A549 (cell line): ENCODE results near the gene PDE4D. TPM values are rescaled to one million over a fixed set of nuclear protein-coding genes. Genes with fewer than 3 reads are reported as not detected.

Experiments used
- ATAC-seq, 2 experiments: fragments of 200-7000 bp in 1 of 2; fragments of >200 bp in 1 of 2; cut with Nextera tagmentation in 1 of 2; cut with Tn5 transposase in 1 of 2; 3 replicates each; pipeline versions ENCODE4 v1.8.0 to v1.9.1; 2018 to 2020; ENCODE audit warnings: mild to moderate bottlenecking in 1 of 2, moderate library complexity in 1 of 2
- CTCF ChIA-PET: fragments of 300-600 bp; sonication (Branson Sonifier 250); formaldehyde crosslinking; extraction: SDS; loops from one replicate; lab custom pipeline; 2021; ENCODE audit warnings: antibody characterized with exemption, inconsistent platforms; lab: Yijun Ruan, JAX
- POLR2A ChIA-PET: fragments of 350-600 bp; formaldehyde crosslinking; extraction: SDS; loops from one replicate; lab custom pipeline; 2021; ENCODE audit warnings: antibody characterized with exemption, inconsistent platforms; lab: Yijun Ruan, JAX
- DNase-seq, 2 experiments: peaks; one replicate each; pipeline versions ENCODE4 v3.0.0 to v3.0.0-alpha.2; 2011 to 2016; ENCODE audit warnings: low read depth in 1 of 2, low spot score in 1 of 2
- FAIRE-seq: peaks from 2 replicates; lab custom pipeline; 2011; peaks lifted over from hg19 to GRCh38; lab: Jason Lieb, UNC
- H3K27ac ChIP-seq, 2 experiments: fragments of >200 bp; sonication (Bioruptor Twin); formaldehyde crosslinking; 3 replicates each; pipeline ENCODE4 v1.5.1; 2016 to 2017
- H3K4me1 ChIP-seq: fragments of >200 bp; sonication (Bioruptor Twin); formaldehyde crosslinking; 3 replicates; pipeline ENCODE4 v1.6.1; 2016
- H3K4me2 ChIP-seq: fragments of >200 bp; sonication (Bioruptor Twin); formaldehyde crosslinking; 3 replicates; pipeline ENCODE4 v1.6.1; 2016
- H3K4me3 ChIP-seq: fragments of >200 bp; sonication (Bioruptor Twin); formaldehyde crosslinking; 3 replicates; pipeline ENCODE4 v1.5.1; 2016
- H3K9me3 ChIP-seq: fragments of >200 bp; sonication (Bioruptor Twin); formaldehyde crosslinking; 3 replicates; pipeline ENCODE4 v1.6.1; 2016
- CBX8 ChIP-seq: fragments of 200-600 bp; sonication (generic); IDR thresholded peaks from 2 replicates; pipeline ENCODE4 v1.6.1; 2016
- EHF ChIP-seq: fragments of 250-450 bp; sonication (Bioruptor Pico); IDR thresholded peaks from 2 replicates; pipeline ENCODE4 v1.5.0; 2020; ENCODE audit warnings: mild to moderate bottlenecking
- EHMT2 ChIP-seq: fragments of 200-600 bp; sonication (generic); IDR thresholded peaks from 2 replicates; pipeline ENCODE4 v1.6.1; 2016; ENCODE audit warnings: antibody characterized with exemption, low read depth, mild to moderate bottlenecking, moderate library complexity
- EP300 ChIP-seq, 2 experiments: fragments of >200 bp; sonication (Bioruptor Twin); formaldehyde crosslinking; IDR thresholded peaks; 2 replicates in 1 of 2; 3 replicates in 1 of 2; pipeline ENCODE4 v1.6.1; 2016 to 2017
- HOXA7 ChIP-seq: fragments of 250-450 bp; sonication (Bioruptor Pico); IDR thresholded peaks from 2 replicates; pipeline ENCODE4 v1.5.0; 2020; ENCODE audit warnings: mild to moderate bottlenecking, moderate library complexity
- JUN ChIP-seq, 2 experiments: fragments of >200 bp; sonication (Bioruptor Twin); formaldehyde crosslinking; IDR thresholded peaks; 2 replicates in 1 of 2; 3 replicates in 1 of 2; pipeline ENCODE4 v1.6.1; 2016 to 2017
- KDM5A ChIP-seq: fragments of 200-600 bp; sonication (generic); IDR thresholded peaks from 2 replicates; pipeline ENCODE4 v1.6.1; 2016; ENCODE audit warnings: antibody characterized with exemption, mild to moderate bottlenecking
- POLR2AphosphoS2 ChIP-seq: conservative IDR thresholded peaks from 2 replicates; pipeline ENCODE4 v1.6.1; 2012; ENCODE audit warnings: low read length, improper control_type of control experiment, inconsistent platforms
- RARB ChIP-seq: fragments of 250-450 bp; sonication (Bioruptor Pico); IDR thresholded peaks from 2 replicates; pipeline ENCODE4 v1.8.0; 2021; ENCODE audit warnings: mild to moderate bottlenecking, moderate library complexity
- RCOR1 ChIP-seq: fragments of 150-350 bp; IDR thresholded peaks from 2 replicates; pipeline ENCODE4 v1.6.1; 2014; ENCODE audit warnings: antibody characterized with exemption, low read length, low read depth
- RNF2 ChIP-seq: fragments of 200-600 bp; sonication (generic); IDR thresholded peaks from 2 replicates; pipeline ENCODE4 v1.6.1; 2016; ENCODE audit warnings: low read depth, mild to moderate bottlenecking, antibody characterized with exemption, moderate library complexity, borderline replicate concordance
- TFCP2L1 ChIP-seq: fragments of 250-450 bp; sonication (Bioruptor Pico); IDR thresholded peaks from 2 replicates; pipeline ENCODE4 v1.5.0; 2021; ENCODE audit warnings: mild to moderate bottlenecking
- ZFP36 ChIP-seq: fragments of 450-650 bp; IDR thresholded peaks from 2 replicates; pipeline ENCODE4 v1.6.1; 2014; ENCODE audit warnings: borderline replicate concordance; ENCODE audit not compliant: partially characterized antibody
- ZSCAN20 ChIP-seq: fragments of 250-450 bp; sonication (Bioruptor Pico); IDR thresholded peaks from 2 replicates; pipeline ENCODE4 v1.8.0; 2022; ENCODE audit warnings: mild to moderate bottlenecking, moderate library complexity
- WGBS: methylation state at CpG from one replicate; pipeline ENCODE4 v1.1.6; 2017; ENCODE audit errors: missing lambda C conversion rate; 5-methylcytosine and 5-hydroxymethylcytosine counted together
- polyA plus RNA-seq, 4 experiments: library from polyadenylated mRNA; depleted of rRNA in 3 of 4; stranded (reverse); fragments of >200 nt; fragmentation: RNase III in 1 of 4; extraction: RNeasy Plus Mini Kit Qiagen cat#74134 plus additional on column Dnase treatment in 1 of 4; gene quantifications; 2 replicates in 3 of 4; 3 replicates in 1 of 4; pipeline ENCODE4 v1.2.3, GENCODE V29; 2011 to 2017

PDE4D gene
- polyA plus RNA-seq, 2 of the 4 experiments (the other 2 are of a cell fraction): 74.0 to 213 TPM

DNA sequence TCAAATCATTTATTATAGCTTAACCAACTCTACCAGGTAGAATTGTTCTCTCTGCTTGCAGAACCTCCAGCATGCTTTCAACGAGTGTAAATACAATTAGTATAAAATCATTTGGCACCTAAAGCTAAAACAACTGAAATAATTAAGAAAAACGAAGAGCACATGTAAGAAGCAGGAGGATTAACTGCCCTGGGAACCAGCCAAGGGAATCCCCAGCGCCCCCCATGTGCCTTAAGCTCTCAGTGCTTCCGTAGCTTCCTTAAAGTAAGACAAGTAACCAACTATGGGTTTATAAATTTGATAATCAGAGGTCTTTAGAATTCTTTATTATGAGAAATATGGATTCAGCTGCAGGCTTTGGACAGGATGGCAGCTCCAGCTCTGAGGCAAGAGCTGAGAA is 908.2 kb downstream of the PDE4D start:
- no peak overlapping the region for H3K4me3 ChIP-seq
- FAIRE-seq (no peak), DNase-seq (no peak), ATAC-seq (no peak)
- H3K9me3 ChIP-seq: no peaks in the 10 kb centered on the region
- ChIA-PET CTCF (interaction anchor here (1.1 to 3.4 kb wide), 5 partner anchors 17 to 110 kb away, joined by 3 to 21 read pairs (median 4); no protein-coding TSS in a partner anchor), POLR2A (interaction anchor here (0.7 to 1.6 kb wide), 5 partner anchors 8 to 70 kb away, joined by 3 to 5 read pairs (median 3); no protein-coding TSS in a partner anchor)
- peak overlapping the region; percentile 61 to 67 for H3K27ac ChIP-seq
- H3K4me1 ChIP-seq: peaks cover 100% of the 10 kb centered on the region
- H3K4me2 ChIP-seq: peak overlapping the region; percentile 60
- 62% methylated on average over 4 of the region's 4 CpGs for WGBS
- 0 out of 2 replicates have a peak, but pooled peaks have one; percentile 59 for TF ChIP-seq HOXA7 (CRISPR knock-in tag)
- TF ChIP-seq RNF2: no peak

DNA sequence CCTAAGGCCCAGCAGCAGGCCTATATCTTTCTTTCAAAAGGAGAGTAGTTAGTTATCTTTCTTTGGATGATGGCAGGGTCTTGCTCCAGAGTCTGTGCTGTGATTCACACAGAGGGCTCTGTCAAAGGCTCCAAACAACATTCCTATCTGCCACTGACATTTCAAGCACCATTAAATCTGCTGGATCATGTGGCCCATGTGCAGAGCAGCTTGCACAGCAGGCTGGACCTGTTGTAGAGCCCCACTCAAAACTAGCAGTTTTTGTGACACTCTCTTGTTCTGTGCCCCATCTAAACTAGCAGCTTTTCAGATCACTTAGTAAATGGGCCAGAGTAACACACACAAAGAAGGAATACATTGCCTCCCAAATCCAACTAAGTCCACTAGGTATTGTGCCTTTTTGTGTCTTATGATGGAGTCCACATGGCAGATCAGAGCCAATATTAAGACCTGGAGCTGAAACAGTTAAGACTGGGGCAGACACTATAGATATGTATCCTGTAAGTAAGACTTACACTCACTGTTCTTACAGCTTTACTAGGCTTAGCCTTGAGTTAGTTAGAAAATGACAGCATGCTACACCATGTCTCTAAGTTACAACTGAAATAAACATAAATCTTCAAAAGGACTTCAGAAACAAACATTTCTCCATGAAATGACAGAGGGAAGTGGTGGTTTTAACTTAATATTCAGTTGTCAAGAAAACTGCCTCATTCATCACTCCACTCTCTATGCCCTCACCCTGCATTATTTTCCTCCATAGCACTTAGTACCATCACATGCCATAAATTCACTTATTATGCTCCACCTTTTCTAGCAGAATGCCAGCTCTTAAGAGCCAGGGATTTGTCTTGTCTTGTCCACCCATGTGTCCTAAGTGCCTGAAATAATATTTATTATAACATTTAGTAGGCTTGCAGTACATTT is 909.7 kb downstream of the PDE4D start:
- no peak for DNase-seq
- Histone ChIP-seq H3K4me2 (no peak overlapping the region; the same call in 2 of the 3 replicates), H3K4me1 (peaks cover 100% of the 10 kb centered on the region), H3K9me3 (no peaks in the 10 kb centered on the region), H3K4me3 (no peak overlapping the region), H3K27ac (peak overlapping the region; percentile 9 to 64; a peak in 4 of 6 replicates)
- peak; percentile 7 for FAIRE-seq
- ChIA-PET POLR2A (interaction anchor here (1.6 kb wide), 2 partner anchors 8 to 51 kb away, joined by 3 to 5 read pairs; no protein-coding TSS in a partner anchor), CTCF (interaction anchor here (1.1 to 3.4 kb wide), 3 partner anchors 18 to 97 kb away, joined by 3 to 21 read pairs (median 17); no protein-coding TSS in a partner anchor)
- TF ChIP-seq JUN (IDR thresholded peaks at IDR 0.05) (0 out of 5 replicates have a peak, but pooled peaks of 1 of the 2 experiments have one; percentile 13), ZFP36 (no peak)
- ATAC-seq: peak in 1 of 2 experiments; percentile 4; a peak in 3 of 6 replicates

DNA sequence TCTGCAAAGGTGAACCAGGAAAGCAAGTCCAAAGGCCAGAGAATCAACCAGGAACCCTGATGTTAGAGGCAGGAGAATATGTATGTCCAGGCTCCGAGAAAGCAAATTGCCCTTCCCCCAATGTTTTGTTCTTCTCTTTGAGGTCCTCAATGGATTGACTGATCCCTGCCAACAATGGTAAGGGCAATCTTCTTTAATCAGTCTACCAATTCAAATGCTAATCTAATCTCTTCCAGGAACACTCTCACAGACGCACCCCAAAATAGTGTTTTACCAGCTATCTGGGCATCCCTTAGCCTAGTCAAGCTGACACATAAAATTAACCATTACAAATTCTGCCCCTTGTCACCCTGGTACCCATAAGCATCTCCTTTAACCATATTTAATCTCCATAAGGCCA is 912.6 kb downstream of the PDE4D start:
- FAIRE-seq (no peak), DNase-seq (no peak), ATAC-seq (no peak)
- no peaks in the 10 kb centered on the region for H3K9me3 ChIP-seq
- TF ChIP-seq HOXA7 (CRISPR knock-in tag) (0 out of 2 replicates have a peak, but pooled peaks have one; percentile 62), EP300 (IDR thresholded peaks at IDR 0.05) (no peak), KDM5A (no peak), TFCP2L1 (CRISPR knock-in tag) (peak; percentile 54), EHMT2 (no peak), POLR2AphosphoS2 (peak; percentile 61; the same call in 1 of the 2 replicates)
- H3K4me2 ChIP-seq: peak overlapping the region; percentile 31; the same call in 2 of the 3 replicates
- ChIA-PET CTCF (interaction anchor here (1.4 to 3.4 kb wide), 2 partner anchors 94 to 193 kb away, joined by 4 to 17 read pairs; no protein-coding TSS in a partner anchor), POLR2A (no interaction called here)
- WGBS: 95% methylated on average over 2 of the region's 2 CpGs
- no peak overlapping the region for H3K4me3 ChIP-seq
- peaks cover 99% of the 10 kb centered on the region for H3K4me1 ChIP-seq
- peak overlapping the region in 1 of 2 experiments; percentile 14; a peak in 2 of 6 replicates for H3K27ac ChIP-seq

DNA sequence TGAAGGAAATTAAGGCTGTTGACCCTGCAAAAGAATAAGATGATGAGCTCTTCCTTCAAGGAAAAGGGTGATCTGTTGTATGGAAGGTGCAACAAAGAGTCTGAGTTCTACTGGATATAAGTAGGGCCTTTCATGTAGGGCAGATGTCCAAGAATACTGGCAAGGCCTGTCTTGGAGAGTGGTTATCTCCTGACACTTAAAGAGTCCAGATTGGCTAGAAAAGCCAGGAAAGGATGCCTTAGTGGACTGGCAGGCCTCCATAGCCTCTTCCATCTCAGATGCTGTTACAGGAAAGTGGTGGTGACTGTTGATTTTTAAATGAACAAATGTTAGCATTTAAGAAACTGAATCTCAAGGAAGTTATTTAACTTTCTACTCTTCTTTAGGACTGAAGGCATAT is 914.4 kb downstream of the PDE4D start:
- DNase-seq: no peak
- FAIRE-seq: peak; percentile 32
- Histone ChIP-seq H3K4me2 (0 out of 3 replicates have a peak overlapping the region, but pooled peaks have one; percentile 3), H3K27ac (peak overlapping the region; percentile 5 to 39; a peak in 3 of 6 replicates), H3K4me3 (no peak overlapping the region), H3K9me3 (no peaks in the 10 kb centered on the region), H3K4me1 (peaks cover 99% of the 10 kb centered on the region)
- ChIA-PET CTCF (interaction anchor here (0.7 to 1.4 kb wide), 3 partner anchors 50 to 482 kb away, joined by 3 to 5 read pairs (median 3); no protein-coding TSS in a partner anchor), POLR2A (interaction anchor here (1.4 kb wide), 1 partner anchor 88 kb away, joined by 6 read pairs; no protein-coding TSS in a partner anchor)
- ATAC-seq: peak in 1 of 2 experiments; percentile 3; a peak in 2 of 6 replicates
- no peak for TF ChIP-seq CBX8
- peak; percentile 38; the same call in 1 of the 2 replicates for TF ChIP-seq TFCP2L1 (CRISPR knock-in tag)
- TF ChIP-seq JUN (IDR thresholded peaks at IDR 0.05): 0 out of 5 replicates have a peak, but pooled peaks of 1 of the 2 experiments have one; percentile 21

GRCh38 chr5:58974601-58975000 is 918.9 kb downstream of the PDE4D start:
- CTCF ChIA-PET: interaction anchor here (1.3 to 3.5 kb wide), 3 partner anchors 9 to 88 kb away, joined by 6 to 23 read pairs (median 10); no protein-coding TSS in a partner anchor
- no peaks in the 10 kb centered on the region for H3K9me3 ChIP-seq
- no peak for DNase-seq
- H3K4me2 ChIP-seq: peak overlapping the region; percentile 36
- no peak for TF ChIP-seq TFCP2L1 (CRISPR knock-in tag)
- TF ChIP-seq ZSCAN20 (CRISPR knock-in tag): no peak
- TF ChIP-seq JUN (IDR thresholded peaks at IDR 0.05): peak in 1 of 2 experiments; percentile 43; a peak in 1 of 5 replicates
- no peak for TF ChIP-seq EHF (CRISPR knock-in tag)
- TF ChIP-seq RARB (CRISPR knock-in tag): no peak
- no peak for TF ChIP-seq RCOR1
- TF ChIP-seq, all 56 proteins: peak for 1
- WGBS: 46% methylated on average over 5 of the region's 5 CpGs
- POLR2A ChIA-PET: no interaction called here
- ATAC-seq: peak; percentile 10 to 12; a peak in 4 of 6 replicates
- Histone ChIP-seq H3K4me3 (no peak overlapping the region), H3K27ac (peak overlapping the region; percentile 49 to 54; a peak in 5 of 6 replicates), H3K4me1 (peaks cover 99% of the 10 kb centered on the region)
- FAIRE-seq: no peak
